HUDEP-2 (cell line): Measurements from ENCODE around the gene ARVCF.

Source experiments
- DNase-seq, 76 experiments: peaks; one replicate each; lab custom pipeline; 2025; ENCODE audit not compliant: unreplicated experiment in 76 of 76; lab: John Stamatoyannopoulos, UW

The ARVCF gene

DNA sequence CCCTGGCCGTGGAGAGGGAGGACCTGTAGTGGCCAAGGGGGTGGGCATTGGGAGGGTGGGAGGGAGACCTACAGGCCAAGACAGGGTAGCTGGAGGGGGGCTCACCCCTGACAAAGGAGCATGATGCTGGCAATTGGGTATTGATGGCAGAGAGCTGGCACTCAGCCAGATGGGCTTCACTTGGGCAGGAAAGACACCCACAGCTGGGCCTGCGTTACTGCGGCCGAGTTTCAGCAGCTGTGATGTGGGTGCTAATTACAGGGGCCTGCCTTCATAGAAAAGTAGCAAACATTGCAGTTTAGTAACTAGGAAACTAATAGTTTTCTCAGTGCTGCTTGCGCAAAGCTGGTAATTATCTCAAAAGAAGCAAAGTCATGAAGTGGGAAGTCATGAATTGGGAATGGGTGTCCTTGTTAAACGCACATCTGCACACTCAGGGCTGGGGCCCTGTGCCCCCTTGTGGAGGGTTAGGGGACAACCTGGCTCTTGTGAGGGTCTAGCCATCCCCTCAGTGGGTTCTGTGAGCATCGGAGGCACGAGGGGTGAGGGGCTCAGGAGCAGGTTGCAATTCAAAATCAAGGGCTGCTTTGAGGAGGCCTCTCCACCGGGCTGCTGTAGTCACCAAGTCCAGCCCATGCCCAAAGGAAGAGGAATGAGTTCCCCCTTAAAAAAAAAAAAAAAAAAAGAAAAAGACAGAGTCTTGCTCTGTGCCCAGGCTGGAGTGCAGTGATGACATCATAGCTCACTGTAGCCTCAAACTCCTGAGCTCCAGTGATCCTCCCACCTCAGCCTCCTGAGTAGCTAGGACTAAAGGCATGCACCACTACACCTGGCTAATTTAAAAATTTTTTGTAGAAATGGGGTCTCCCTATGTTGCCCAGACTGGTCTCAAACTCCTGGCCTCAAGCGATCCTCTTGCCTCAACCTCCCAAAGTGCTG lies 50.6 kb downstream of the ARVCF start:
- DNase-seq = no peak

DNA sequence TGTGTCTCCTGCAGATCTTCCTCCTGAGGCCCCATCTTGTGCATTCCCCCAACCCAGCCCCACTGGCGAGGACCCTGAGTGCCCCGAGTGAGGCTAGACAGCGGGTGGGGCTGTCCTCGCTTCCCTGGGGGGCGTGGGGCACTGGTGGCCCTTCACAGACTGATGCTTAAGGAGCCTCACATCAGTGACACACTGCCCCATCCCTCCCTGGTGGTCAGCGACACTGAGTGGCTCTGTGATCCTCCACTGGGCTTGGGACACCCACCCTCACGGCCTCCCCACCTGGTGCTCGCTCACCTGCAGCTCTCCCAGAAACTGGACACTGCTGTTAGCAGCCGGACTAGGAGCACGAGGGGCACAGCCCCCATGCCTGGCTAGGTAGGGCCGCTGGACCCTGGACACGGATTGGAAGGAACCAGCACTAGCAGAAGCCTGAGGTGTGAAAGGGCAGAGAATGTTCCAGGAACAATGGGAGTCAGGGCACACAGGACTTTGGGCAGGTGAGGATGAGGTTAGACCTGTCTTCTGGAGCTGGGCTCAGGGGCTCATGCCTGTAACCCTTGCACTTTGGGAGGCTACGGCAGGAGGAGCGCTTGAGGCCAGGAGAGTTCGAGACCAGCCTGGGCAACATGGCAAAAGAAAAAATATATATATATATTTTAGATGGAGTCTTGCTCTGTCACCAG lies 51.8 kb downstream of the ARVCF start:
- no peak for DNase-seq

DNA sequence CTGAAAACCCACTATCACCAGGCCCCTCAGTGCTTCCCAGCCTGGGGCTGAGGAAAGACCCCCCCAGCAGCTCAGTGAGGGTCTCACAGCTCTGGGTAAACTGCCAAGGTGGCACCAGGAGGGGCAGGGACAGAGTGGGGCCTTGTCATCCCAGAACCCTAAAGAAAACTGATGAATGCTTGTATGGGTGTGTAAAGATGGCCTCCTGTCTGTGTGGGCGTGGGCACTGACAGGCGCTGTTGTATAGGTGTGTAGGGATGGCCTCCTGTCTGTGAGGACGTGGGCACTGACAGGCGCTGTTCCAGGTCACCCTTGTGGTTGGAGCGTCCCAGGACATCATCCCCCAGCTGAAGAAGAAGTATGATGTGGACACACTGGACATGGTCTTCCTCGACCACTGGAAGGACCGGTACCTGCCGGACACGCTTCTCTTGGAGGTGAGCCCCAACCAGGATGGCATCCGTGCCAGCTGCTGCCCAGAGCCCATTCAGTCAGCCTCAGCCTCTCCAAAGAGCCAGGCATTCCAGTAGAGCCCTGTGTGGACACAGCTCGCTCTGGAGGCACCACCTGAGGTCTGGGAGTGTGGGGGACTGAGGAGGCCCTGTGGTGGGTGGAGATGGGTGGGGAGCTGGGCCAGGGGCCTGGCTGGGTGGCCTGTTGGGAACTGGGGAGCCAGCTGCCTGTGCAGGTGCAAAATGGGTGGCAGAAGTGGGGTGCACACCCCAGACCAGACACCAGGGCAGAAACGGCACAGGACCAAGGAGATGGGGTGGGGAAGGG lies 52.6 kb downstream of the ARVCF start:
- no peak for DNase-seq

DNA sequence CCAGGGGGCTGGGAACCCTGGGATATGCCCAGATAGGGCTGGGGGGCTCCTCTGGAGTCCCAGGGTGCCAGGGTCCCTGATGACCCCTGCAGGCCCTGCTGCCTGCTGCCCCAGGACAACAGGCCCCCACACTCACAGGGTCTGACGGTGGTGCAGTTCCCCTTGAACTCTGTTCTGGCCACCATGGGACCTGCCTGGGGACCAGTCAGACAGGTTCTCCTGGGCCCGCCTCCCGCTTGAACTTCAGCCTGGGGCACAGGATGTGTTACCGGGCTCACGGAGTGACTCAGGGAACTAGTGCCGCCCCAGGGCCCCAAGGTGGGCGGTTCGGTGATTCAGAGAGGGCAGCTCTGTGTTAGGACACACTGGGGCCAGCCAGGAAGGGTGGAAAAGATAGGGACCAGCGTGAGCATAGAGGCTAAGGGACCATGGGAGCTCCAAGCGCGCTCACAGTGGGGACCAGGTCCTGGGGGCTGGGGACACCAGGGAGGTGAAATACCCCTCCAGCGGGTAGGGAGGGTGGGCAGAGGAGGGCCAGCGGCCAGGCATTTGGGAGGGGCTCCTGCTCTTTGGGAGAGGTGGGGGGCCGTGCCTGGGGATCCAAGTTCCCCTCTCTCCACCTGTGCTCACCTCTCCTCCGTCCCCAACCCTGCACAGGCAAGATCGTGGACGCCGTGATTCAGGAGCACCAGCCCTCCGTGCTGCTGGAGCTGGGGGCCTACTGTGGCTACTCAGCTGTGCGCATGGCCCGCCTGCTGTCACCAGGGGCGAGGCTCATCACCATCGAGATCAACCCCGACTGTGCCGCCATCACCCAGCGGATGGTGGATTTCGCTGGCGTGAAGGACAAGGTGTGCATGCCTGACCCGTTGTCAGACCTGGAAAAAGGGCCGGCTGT lies 53.5 kb downstream of the ARVCF start:
- DNase-seq = peak in 17 of 76 experiments; percentile 6 to 61 (median 32)

DNA sequence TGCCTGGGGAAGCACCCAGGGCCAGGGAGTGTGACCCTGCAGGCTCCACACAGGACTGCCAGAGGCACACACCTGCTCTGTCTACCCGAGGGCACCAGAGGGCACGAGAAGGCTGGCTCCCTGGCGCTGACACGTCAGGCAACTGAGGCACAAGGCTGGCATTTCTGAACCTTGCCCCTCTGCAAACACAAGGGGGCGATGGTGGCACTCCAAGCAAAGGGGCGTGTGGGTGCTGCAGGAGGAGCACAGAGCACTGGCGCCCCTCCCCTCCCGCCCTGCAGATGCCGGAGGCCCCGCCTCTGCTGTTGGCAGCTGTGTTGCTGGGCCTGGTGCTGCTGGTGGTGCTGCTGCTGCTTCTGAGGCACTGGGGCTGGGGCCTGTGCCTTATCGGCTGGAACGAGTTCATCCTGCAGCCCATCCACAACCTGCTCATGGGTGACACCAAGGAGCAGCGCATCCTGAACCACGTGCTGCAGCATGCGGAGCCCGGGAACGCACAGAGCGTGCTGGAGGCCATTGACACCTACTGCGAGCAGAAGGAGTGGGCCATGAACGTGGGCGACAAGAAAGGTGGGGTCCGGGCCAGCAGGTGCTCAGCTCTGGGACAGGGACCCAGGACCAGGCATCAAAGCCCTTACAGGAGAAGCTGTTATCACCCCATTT lies 54.2 kb downstream of the ARVCF start:
- peak in 70 of 76 experiments; percentile 26 to 90 (median 80) for DNase-seq

DNA sequence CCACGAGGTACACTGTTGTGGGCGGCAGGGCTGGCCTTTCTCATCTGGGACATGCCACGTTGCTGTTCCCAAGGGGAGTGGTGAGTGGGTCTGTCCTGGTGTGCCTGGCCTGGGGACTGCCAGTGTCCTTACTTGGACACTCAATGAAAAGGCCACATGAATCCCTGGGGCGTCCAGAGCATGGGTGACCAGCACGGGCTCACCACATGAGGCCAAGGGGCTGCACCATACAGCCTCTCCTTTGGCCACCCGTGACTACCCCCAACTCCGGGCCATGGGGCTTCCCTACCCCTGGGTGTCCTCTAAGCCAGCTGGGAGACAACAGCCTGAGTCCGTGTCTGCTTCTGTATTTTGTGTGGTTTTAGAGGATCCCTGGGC lies 54.8 kb downstream of the ARVCF start:
- no peak for DNase-seq

DNA sequence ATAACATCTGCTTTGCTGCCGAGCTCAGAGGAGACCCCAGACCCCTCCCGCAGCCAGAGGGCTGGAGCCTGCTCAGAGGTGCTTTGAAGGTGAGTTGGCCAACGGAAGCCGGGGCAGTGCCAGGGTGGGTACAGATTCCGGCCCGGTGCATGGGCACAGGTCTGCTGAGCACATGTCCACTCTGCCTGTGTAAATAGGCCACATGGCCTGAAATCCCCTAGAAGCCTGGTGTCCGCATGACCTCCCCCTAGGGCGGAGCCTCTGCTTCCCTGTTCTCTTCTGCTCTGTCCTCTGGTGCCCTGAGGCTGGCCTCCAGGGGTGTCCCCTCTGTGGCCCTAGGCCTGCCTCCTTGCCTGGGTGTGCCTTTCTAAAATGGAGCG lies 55.4 kb downstream of the ARVCF start:
- DNase-seq = no peak

DNA sequence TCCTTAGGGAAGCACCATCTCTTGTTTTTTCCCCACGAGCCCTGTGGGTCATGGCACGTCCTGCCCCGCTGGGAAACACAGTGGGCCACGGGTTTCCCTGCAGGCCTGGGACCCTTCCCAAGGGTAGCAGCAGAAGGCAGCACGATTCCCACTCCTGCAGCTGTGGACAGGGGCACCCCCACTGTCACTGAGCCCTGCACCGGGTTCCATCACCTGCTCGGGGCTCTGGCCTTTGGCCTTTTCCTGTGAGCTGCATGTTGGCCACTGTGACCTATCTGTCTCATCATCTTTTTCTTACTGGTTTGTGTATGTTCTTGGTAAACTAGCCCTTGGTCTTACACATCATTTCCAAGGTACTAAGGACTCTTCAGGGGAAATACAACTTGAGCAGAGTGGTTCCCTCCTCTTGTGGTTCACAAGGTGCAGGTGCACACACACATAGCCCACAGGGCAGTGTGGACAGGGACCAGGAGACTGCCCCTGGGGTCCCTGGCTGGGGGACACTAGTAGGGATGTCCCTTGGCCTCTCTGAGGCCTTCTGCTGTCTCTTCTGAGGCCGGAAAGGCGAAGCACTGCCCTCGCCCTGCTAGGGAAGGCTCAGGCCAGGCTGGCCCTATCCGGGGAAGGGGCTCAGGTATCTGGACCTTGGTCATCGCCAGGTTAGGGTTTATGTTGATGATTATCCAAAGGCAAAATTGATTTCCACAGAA lies 56.0 kb downstream of the ARVCF start:
- no peak for DNase-seq

DNA sequence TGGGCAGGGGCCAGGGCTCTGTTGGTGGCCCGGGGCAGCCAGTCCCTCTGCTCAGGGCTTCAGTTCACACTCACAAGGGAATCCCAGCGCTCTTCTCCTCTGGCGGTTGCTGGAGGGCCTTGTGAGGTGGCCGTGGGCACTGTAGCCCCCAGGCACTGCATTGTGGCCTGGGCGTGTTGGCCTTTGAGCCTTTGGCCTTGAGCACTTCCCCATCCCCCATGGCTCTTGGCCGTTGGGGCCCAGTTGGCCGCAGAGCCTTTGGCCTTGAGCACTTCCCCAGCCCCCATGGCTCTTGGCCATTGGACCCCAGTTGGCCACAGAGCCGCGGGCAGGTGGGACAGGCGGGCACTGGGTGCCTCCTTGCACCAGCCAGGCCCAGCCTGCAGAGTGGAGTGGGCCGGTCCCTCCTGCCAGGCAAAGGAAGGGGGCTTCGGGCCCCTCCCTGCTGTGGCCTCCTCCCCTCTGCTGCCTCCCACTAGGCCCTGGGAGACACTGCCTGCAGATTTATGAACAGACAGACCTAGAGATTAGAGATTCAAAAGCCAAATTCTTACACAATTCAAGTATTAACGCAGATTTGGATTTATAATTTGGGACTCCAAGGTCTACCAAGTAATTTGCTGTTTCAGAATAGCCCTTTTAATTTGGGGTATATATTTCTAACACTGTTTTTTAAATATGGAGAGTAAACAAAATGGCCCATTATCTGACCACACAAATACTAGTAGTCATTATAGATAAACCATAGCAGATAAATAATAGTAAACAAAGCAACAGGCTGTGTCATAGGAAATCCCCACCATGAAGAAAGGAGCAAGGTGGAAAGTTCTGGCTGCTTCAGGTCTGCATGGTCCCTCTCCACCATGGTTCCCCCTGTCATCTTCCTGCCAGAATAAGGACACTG lies 56.8 kb downstream of the ARVCF start:
- no peak for DNase-seq

DNA sequence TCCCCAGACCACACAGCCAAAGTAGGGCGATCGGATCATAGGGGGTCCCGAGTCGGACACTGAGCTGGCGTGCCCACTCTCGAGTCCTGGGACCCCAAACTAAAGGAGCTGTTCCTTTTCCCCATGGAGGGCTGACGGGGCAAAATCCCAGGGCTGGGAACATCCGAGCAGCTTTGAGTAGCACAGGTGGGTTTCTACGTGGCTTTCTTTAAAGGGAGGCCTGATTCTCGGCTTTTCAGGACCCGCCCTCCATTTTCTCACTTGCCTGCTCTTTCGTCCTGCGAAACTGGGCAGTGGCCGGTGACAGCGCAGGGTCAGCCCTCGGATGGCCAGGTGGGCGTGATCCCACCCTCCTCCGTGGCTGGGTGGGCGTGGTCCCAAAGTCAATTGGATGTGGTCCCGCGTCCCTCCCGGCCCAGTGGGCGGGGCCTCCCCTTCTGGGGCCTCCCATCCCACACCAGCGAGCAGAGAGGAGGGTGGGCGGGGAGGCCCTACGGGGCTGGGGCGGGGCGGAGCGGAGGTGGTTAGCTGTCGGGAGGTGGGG lies 57.5 kb downstream of the ARVCF start:
- peak in 50 of 76 experiments; percentile 6 to 77 (median 47) for DNase-seq

DNA sequence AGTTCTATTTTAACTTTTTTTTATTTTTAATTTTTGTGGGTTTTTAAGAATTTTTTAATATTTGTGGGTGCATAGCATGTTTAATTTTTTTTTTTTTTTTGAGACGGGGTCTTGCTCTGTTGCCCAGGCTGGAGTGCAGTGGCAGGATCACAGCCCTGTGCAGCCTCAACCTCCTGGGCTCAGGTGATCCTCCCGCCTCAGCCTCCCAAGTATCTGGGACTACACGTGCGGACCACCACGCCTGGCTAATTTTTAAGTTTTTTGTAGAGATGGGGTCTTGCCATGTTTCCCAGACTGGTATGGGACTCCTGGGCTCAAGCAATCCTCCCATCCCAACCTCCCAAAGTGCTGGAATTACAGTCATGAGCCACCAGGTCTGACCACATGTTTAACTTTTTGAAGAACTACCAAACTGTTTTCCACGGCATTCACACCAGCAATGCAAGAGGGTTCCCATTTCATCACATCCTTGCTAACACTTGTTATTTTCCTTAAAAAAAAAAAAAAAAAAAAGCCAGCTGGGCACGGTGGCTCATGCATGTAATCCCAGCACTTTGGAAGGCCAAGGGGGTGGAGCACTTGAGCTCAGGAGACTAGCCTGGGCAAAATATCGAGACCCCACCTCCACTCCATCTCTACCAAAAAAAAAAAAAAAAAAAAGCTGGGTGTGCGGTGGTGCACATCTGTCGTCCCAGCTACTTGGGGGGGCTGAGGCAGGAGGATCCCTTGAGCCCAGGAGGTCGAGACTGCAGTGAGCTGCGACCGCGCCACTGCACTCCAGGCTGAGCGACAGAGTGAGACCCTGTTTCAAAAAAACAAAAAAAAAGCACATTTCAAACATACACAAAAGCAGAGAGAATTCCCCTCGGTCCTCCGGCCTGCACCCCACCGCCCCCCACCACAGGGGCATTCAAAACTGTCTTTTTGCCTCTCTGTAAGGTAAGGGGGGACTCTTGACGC lies 58.3 kb downstream of the ARVCF start:
- DNase-seq = no peak

DNA sequence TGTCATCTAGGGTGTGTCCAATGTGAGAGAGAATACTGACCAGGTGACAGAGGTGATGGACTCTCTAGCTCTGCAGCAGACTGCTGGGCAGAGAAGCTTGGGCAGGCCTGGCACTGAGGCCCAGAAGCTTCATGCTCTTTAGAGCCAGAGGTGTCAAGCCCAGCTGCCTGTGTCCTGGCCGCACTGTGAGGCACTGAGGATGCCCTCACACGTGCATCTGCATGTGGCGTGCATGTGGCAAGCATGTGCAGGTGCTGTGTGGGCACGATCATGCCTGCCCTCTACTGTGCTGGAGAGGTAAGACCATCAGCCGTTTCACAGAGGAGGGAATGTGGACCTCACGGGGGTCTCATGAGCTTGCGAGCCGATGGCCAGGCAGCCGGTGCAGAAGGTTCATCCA lies 59.2 kb downstream of the ARVCF start:
- DNase-seq = no peak

DNA sequence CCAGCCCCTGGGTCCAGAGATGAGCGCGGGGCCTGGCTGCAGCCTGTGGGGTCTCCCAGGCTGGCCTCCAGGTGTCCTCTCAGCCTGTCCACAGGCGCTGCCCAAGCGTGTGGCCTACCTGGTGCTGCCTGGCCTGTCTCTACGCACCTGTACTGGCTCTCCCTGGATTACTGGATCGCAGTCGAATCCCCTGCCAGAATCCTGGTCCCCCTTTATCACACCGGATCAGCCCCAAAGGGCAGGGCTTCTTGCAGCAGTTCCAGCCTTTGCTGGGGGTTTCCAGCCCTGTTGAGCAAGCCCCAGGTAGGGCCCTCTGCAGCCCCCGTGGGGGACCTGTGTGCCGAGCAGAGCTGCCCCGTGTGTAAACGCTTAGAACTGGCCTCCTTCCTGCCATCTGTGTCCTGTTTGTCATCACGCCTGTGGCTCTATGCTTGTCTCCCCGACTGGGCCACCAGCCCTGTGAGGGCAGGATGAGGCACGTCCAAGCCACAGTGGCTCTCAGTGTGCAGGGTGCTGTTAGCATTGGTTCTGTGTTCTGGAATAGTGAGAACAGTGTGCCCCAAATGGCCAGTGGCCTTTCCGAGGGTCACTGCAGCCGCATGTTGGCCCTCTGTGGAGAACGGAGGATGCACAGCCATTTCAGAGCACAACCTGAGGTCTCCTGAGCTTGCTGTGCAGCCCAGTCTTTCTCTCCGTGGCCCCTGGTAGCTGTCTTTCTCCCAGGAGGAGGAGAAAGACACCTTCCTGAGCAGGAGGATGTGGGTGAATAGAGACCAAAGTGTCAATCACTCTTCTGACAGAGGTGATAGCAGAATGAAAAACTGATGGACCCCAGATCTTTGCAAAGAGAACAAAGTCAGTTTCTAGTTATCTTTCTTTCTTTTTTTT lies 61.1 kb downstream of the ARVCF start:
- DNase-seq = no peak

DNA sequence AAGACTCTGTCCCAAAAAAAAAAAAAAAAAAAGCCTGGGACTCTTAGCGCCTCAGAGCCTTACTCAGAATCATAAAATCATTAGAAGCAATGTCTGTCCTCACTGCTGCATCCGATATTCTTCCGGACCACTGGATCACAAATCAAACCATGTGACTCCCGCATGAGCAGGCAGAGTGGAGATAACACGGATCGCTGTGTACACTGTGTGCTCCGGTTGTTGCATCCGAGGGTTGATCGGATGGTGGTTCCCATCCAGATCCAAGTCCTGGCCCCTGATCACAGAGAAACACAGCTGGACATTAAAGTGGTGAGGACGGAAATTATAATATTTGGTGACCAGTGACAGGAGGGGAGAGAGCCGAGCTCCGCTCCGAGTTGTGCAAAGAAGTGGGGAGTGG lies 65.3 kb downstream of the ARVCF start:
- DNase-seq = no peak

DNA sequence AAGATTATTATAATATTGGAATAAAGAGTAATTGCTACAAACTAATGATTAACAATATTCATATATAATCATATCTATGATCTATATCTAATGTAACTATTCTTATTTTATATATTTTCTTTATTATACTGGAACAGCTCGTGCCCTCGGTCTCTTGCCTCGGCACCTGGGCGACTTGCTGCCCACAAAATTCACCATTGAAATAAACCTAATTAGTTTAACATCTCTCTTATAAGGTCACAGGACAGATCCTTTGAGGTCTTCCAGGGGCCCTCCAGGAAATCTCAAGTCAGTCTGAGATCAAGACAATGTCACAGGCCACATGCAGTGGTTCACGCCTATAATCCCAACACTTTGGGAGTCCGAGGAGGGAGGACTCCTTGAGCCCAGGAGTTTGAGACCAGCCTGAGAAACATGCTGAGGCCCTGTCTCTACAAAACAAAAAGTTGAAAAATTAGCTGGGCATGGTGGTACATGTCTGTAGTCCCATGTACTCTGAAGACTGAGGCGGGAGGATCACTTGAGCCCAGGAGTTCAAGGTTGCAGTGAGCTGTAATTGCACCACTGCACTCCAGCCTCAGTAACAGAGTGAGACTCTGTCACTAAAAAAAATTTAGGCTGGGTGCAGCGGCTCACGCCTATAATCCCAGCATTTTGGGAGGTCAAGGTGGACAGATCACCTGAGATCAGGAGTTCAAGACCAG lies 68.4 kb downstream of the ARVCF start:
- DNase-seq = no peak
